Ureter (tissue), 1 donor: ENCODE data around the gene LARP1. TPM values are rescaled to one million over a fixed set of nuclear protein-coding genes. Genes with fewer than 3 reads are reported as not detected.
"Not testable (repeated sequence)": the region's sequence is repeated elsewhere in the genome, so short reads cannot be mapped to it uniquely, and the experiment has no call there.

Source experiments
- DNase-seq: peaks from one replicate; pipeline ENCODE4 v3.0.0-alpha.2; 2020; ENCODE audit warnings: low spot score
- total RNA-seq: library from RNA; stranded (reverse); gene quantifications from one replicate; pipeline ENCODE4 v1.2.4, GENCODE V29; 2023
- donor health status: DM: yes; HTN: yes; CAD: no.

LARP1 gene
- total RNA-seq: 300 TPM

DNA sequence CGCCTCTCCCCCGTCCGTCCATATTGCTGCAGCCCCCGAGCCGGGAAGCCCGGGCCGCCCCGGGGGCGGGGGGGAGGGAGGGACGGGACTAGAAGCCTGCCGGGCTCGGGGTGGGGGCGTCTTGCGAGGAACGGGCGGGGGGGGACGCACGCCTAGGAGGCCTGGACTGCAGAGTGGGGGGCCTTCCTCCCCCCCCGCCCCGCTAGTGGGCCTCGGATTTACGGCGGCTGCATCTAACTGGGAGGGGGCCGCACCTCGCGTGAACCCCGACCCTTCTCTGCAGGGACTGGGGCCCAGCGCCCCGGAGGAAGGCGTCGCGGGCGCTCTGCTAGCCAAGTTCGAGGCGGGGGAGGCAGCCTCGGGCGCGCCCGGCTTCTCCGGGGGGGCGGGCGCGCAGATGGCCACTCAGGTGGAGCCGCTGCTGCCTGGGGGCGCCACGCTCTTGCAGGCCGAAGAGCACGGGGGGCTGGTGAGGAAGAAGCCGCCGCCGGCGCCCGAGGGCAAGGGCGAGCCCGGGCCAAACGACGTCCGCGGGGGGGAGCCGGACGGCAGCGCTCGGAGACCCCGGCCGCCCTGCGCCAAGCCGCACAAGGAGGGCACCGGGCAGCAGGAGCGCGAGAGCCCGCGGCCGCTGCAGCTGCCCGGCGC, at the start of gene LARP1:
Gene LARP1, plus strand, starts transcription at position 17 of the 648 bp plus-strand sequence. Its CDS starts 381 bp downstream, at position 398.
- DNase-seq: no peak

DNA sequence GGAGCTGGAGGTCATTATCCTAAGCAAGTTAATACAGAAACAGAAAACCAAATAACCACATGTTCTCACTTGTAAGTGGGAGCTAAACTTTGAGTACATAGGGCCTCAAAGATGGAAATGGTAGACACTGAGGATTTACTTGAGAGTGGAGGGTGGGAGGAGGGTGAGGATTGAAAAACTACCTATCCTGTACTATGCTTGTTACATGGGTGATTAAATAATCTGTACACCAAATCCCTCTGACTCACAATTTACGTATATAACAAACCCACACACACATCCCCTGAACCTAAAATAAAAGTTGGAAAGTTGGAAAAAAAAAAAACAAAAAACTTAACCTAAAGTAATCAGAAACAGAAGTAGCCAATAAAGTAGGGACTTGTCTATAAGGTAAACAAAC, 48.8 kb upstream of the LARP1 start:
- no peak for DNase-seq

DNA sequence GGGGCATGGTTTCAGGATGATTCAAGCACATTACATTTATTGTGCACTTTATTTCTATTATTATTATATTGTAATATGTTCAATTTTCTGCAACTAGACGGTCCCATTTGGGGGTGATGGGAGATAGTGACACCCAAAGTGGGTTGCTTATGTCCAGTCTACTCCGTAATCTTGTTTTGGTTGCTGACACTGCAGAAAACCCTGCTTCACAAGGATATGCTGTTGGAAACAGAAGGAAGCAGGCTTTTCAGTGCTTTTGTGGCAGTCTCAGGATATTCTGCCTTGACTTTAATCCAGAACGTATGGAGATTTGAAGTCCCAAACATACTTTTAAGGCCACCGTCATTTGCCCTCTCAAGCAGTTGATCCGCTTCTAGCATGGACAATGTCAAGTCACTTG, 47.5 kb upstream of the LARP1 start:
- no peak for DNase-seq

DNA sequence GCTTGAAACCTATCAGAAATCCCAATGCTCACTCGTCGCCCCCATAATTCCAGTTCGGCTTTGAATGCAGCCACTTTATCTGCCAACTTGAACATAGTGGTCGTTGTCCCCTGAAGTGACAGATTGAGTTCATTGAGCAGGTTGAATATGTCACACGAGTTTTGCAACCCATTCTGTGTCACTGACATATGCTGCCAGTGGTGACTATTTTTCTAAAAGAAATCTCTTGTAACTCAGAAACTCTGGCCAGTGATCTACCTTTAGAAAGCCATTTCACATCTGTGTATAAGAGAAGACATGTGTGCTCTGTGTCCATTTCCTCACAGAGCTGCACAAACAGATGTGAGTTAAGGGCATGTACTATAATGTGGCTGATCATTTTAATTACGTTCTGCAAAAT, 47.0 kb upstream of the LARP1 start:
- DNase-seq: no peak

DNA sequence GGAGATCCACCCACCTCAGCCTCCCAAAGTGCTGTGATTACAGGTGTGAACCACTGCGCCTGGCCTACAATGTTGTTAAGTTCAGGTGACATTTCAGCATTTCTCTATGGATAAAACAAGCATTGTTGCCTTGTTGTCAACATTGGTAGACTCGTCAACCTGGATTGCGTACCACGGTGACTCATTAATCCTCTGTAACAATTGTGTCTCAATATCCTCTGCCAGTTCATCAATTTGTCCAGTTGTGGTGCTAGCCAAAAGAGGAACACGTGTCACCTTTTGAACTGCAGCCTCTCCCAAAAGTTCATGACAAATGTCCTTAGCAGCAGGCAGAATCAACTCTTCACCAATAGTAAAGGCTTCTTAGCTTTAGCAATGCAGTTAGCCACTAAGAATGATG, 46.3 kb upstream of the LARP1 start:
- DNase-seq: no peak

DNA sequence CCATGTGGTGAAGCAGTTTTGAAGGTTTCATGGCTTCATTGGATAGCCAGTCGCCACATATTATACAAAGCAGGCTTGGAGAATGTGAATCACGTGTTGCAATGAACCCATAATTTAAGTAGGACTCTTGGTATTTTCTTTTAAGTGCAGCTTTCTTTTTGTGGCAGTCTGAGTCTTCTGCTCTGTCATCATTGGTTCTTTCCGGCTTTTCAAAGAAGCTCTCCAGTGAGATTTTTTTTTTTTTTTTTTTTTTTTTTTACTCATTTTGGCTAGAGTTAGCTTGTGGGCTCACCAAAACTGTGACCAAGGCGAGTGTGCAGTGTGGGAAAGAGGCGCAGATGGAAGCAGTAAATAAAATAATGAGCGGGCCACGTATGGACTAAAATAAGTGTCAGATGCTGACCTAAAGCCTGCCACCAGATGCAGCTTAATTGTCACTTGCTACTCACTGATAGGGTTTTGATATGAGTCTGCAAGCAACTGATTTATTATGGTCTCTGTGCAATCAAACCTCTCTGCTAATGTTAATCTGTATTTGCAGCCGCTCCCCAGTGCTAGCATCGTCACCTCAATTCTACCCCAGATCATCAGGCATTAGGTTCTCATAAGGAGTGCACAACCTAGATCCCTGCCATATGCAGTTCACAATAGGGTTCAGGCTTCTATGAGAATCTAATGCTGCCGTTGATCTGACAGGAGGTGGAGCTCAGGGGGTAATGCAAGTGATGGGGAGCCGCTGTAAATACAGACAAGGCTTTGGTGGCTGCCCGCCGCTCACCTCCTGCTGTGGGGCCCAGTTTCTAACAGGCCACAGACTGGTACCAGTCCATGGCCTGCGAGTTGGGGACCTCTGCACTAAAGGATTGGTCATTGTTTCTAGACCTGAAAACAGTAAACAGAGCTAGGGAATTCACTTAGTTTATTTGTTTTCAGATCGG, 45.5 kb upstream of the LARP1 start:
- DNase-seq: no peak

DNA sequence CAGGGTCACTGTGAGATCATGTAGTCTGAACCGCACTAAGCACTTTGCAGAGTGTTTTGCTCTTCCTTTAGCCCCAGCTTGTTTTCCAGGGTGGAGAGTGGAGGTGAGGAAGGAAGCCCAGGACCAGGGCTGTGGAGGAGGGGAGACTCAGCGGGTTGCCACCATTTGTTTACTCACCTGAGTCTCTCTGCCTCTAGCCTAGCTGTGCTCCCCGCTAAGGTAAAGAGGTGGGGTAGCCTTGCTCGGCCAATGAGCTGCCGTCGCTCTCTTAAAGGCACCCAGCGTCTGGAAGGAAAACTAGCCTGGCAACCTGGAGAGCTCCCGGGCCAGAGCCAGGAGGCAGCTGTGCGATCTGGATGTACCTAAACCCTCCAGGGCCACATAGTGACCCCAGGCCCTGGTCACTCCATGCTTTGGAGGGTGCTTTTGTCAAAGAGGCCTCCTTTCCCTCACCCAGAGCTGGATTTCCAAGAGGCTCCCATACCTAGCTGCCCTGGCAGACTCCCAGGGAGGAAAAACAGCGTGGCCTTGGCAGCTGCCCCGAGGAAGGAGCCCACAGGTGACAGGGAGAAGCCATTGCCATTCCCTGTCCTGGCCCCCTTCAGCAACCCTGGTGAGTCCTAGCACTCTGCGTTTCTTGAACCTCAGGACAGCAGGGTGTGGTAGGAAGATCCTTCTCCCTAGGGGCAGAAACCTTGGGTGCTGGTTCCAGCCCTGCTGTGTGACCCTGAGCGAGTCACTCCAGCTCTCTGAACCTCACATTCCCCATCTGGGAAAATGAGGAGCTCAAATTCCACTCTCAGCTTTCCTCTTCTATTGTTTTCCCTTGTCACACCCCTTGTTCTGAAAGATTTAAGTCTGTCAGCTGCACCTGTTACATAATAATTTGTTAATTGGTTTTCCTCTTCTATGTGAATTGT, 42.4 kb upstream of the LARP1 start:
- peak; percentile 63 for DNase-seq

DNA sequence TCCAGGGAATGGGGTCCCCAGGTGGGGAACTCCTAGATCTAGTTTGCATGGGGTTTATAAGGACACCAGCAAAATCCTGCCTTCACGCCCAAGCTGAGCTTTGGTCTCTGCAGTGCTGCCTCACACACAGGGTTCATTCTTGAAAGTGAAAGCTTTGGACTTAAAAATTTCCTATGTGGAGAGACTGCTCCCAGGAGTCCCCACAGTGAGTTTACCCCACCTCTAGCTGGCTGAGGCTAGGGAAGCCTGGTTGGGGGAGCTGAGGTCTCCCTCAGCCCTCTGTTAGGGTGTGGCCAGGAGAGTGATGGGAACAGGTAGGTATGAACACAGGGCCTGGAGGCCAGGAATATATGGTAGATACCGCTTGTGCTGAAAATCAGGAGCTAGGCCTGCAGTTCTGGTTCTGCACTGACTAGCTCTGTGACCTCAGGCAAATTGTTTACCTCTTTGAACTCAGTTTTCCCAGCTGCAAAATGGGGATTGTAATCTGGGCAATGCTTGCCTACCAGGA, 41.5 kb upstream of the LARP1 start:
- no peak for DNase-seq

DNA sequence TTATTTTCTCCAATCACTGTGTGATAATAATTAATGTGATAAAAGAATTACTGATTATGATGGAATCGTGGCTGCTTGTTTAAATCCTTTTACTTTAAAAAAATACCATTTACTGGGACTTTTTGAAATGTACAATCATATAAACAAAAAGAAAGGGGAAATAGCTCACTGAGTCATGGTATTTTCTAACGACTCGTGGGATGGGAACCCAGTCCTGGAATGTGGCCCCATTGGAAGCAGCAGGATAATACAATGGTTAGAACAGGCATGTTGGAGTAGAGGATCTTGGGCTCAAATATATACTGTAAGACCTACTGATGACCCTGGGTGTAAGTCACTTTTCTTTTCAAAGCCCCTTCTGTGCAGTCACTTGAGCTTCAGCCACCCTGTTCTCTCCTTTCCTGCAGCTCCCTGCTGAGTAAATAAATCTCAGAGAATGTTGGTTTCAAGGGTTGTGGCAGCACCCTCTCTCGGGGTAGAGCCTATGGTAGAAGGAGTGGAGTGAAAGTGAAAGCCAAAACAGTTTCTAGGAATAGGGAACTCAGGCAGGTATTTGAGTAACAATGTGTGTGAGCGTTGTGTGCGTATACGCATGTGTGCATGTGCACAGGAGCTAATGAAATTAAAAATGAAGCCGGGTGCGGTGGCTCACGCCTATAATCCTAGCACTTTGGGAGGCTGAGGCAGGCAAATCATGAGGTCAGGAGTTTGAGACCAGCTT, 40.8 kb upstream of the LARP1 start:
- peak; percentile 50 for DNase-seq

DNA sequence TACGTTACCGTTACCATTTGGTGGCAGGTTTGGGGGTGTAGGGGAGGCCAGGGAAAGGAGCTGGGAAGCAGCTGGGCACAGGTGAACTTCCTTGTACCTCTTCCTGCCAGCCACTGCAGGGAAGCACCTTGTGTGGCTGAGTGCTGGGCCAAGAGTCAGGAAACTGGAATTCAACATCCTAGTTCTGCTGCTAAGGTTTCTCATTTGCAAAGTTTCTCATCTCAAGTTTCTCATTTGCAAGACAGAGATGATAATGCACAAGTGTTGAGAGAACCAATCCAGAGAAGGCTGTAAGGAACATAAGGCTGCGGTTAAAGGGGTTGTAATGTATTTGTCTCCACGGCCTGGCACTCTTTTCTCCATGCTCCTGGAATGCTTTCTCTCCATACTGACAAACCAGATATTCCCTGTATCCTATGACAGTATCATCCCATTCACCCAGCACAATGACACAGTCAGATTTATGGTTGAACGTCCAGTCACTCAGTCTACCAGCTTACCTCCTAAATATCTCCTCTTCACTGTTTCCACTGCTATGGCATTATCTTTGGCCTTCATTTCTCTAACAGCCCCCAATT, 33.6 kb upstream of the LARP1 start:
- DNase-seq: no peak

DNA sequence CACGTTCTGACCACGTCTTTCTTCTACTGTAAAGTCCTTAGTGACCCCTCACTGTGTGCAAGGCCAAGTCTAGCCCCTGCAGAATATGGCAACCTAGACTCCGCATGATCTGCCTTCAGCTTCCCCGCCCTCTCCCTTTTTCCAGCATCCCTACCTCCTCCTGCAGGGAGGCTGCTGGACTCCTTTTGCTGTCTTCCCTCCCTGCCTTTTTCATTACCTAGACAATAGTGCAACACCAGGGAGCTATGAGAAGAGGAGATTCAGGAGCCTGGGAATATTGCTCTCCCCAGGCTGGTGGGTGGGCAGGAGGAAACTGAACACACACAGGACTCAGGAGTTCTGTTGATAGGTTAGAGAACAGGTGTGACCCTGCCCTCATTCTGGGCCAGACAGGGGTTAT, 33.1 kb upstream of the LARP1 start:
- DNase-seq: no peak

DNA sequence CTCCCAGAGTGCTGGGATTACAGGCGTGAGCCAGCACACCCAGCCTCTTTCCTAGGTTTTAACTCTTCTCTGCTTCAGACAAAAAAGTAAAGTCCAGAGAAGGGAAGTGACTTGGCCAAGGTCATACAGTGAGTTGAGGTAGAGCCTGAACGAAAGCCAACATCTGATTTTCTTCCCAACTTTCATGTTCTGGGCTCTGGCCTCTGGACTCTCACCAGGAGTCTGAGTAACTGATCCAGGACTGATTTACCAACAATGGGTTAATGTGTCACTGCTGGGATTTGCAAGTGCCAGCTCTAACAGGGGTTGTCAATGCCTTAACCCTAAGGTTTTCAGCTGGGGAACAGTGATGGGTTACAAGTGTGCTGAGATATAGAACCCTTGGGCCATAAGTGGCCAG, 32.2 kb upstream of the LARP1 start:
- DNase-seq: no peak

DNA sequence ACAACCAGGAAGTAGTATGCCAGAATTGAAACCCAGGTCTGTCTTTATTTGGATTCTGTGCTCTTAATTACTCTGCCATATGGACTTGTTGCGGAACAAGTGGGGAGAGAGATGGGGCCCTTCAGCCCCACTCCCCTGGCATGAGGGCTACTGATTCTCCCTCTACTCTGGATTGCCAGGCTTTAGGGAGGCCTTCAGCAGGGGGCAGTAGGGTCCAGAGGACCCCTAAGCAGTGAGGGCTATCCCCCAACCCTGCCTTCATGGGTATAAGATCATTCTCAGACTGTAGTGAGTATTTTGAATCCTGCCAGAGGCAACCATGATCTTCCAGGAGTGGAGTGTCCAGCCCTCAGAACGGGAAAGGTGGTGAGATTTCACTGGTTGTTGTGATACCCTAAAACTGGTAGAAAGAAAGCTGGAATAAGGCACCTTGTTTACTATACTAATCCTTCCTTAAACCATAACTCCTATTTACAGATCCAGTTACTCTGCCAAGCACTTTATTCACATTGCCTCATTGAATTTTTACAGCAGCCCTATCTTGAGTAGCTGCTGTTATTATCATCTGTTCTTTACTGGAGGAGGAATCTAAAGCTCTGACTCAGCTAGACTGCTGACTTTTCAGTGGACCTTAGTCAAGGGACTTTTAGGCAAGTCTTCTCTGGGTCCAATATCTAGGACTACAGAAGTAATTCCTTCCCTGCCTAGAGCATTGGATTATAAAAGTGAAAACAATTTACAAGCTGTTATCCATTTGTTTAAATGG, 31.3 kb upstream of the LARP1 start:
- DNase-seq: no peak

DNA sequence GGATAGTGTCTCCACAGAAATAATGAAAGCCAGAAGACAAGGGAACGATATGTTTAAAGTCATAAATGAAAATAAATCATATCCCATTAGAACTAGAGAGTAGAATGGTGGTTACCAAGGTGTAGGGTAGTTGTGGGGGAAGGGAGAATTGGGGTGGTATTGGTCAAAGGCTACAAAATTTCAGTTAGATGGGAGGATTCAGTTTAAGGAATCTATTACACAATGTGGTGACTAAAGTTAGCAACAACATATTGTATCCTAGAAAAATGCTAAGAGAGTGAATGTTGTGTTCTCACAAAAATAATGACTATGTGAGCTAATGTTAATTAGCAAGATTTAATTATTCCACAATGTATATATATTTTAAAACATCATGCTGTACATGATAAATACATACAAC, 27.8 kb upstream of the LARP1 start:
- no peak for DNase-seq

DNA sequence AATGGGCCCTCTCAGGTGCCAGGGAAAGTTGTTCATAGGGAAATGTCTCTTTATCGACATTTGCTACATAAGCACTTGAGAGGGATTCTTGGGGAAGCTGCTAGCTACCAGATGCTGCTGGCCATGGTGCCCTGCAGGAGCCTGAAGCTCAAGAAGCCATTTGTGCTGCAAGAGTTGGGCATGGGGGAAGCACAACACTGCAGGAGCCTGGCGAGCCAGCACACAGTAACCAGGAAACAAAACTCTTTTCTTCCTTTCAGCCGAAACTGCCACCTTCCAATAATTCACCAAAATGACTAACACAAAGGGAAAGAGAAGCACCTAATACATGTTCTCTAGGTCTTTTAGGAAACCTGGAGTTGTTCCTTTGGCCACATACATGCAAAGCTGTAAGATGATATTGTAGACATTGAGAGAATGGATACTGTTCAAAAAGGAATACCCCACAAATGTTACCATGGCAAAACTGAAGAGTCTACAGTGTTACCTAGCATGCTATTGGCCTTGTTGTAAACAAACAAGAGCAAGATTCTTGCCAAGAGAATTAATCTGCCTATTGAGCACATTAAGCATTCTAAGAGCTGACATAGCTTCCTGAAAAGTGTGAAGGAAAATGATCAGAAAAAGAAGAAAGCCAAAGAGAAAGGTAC, 26.1 kb upstream of the LARP1 start:
- DNase-seq: no peak

DNA sequence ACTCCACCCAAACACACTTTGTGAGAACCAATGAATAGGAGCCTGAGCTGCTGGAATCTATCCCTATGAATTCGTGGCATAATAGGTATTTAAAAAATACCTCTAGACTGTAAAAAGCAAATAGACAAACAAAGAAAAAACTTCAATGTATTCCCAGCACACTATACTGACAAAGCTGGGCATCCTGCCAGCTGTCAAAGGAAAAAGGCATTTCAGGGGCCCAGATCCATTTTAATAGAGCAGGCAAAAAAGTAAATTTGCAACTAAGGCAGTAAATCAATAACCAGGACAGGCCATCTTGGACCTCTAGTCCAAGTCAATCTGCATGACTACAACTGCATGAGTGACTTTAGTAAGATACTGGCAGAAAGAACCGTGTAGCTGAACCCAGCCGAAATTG, 25.6 kb upstream of the LARP1 start:
- DNase-seq: no peak

DNA sequence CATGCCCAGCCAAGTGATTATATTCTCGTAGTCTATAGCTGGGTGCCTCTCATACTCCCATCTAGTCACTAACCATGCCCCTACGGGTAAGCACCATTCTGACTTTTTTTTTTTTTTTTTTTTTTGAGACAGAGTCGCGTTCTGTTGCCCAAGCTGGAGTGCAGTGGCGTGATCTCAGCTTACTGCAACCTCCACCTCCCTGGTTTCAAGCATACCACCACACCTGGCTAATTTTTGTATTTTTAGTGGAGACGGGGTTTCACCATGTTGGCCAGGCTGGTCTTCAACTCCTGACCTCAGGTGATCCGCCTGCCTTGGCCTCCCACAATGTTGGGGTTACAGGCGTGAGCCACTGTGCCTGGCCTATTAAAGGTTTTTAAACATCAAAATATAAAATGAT, 24.4 kb upstream of the LARP1 start:
- DNase-seq: not testable (repeated sequence)

DNA sequence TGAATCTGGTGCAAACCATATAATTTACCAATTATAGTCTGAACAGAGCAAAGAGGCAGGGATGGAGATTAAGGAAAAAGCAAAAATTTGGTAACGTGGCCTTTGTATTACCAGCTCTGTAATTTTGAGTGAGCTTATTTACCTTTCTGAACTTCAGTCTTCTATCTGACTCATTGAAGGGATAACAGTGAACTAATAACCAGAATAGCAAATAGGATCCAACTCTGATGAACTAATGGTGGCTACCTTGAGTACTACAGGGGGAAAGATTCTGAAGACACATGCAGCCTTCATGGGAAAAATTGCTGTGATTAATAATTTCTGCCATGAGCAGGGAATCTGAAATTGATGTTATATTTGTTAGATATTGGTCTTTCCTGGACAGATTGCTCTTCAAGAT, 23.0 kb upstream of the LARP1 start:
- no peak for DNase-seq

DNA sequence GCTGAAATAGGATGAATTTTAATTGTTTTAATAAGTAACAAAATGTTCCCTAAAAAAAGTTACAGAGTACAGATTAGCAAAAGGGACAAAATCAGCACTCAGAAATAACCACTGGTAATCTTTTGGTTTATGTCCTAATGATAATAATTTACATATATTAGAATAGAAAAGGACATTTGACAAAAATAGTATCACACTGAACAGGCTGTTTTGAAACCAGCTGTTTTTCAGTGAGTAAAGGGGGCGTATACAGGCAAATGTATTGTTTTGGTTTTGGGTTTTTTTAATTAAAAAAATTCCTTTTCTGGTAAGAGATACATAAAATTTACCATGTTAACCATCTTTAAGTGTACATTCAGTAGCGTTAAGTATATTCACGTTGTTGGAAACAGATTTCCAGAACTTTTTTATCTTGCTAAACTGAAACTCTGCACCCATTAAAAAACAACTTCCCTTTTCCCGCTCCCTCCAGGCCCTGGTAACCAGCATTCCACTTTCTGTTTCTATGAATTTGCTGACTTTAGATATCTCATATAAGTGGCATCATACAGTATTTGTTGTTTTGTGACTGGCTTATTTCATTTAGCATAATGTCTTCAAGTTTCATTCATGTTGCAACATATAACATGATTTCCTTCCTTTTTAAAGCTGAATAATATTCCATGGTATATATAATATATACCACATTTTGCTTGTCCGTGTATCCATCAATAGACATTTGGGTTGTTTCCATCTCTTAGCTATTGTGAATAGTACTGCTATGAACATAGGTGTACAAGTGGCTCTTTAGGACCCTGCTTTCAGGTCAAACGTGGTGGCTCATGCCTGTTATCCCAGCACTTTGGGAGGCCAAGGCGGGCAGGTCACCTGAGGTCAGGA, 20.6 kb upstream of the LARP1 start:
- no peak for DNase-seq
